ENCODE measurements around the gene ENPP3.
A peak's percentile ranks its signal among the peaks of the same experiment; 100 is the strongest.

Gene ENPP3

DNA sequence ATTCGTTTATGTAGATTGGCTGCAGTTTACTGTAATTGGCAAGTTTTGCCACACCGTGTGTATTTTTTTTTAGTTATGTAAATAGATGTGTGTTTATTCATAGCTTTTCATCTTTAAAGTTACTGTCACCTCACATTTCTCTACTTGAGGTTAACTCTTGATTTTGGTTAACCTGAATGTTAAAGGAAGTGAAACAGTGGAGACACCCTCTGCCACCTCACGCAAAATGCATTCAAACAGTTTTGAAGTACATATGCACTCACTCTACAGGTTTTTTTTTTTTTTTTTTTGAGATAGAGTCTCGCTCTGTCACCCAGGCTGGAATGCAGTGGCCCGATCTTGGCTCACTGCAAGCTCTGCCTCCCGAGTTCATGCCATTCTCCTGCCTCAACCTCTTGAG is 46.4 kb downstream of the ENPP3 start:
- Histone ChIP-seq H3K4me3 (replicated peaks; ENCODE audit: low read depth, low read length) (no peak overlapping the region), H3K36me3 (ENCODE audit: control insufficient read depth, insufficient read depth, low read length) (no peaks in the 10 kb centered on the region), H3K27me3 (replicated peaks; ENCODE audit: control insufficient read depth, insufficient read depth, low read length) (no peaks in the 10 kb centered on the region; the same call in 1 of the 2 replicates)
- TF ChIP-seq, protein P1, sequence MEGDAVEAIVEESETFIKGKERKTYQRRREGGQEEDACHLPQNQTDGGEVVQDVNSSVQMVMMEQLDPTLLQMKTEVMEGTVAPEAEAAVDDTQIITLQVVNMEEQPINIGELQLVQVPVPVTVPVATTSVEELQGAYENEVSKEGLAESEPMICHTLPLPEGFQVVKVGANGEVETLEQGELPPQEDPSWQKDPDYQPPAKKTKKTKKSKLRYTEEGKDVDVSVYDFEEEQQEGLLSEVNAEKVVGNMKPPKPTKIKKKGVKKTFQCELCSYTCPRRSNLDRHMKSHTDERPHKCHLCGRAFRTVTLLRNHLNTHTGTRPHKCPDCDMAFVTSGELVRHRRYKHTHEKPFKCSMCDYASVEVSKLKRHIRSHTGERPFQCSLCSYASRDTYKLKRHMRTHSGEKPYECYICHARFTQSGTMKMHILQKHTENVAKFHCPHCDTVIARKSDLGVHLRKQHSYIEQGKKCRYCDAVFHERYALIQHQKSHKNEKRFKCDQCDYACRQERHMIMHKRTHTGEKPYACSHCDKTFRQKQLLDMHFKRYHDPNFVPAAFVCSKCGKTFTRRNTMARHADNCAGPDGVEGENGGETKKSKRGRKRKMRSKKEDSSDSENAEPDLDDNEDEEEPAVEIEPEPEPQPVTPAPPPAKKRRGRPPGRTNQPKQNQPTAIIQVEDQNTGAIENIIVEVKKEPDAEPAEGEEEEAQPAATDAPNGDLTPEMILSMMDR (IDR thresholded peaks at IDR 0.05; ENCODE audit: insufficient read depth, low read length, poor library complexity, severe bottlenecking) = no peak
- peak; percentile 68 for DNase-seq (ENCODE audit: extremely low read depth, insufficient read length)

DNA sequence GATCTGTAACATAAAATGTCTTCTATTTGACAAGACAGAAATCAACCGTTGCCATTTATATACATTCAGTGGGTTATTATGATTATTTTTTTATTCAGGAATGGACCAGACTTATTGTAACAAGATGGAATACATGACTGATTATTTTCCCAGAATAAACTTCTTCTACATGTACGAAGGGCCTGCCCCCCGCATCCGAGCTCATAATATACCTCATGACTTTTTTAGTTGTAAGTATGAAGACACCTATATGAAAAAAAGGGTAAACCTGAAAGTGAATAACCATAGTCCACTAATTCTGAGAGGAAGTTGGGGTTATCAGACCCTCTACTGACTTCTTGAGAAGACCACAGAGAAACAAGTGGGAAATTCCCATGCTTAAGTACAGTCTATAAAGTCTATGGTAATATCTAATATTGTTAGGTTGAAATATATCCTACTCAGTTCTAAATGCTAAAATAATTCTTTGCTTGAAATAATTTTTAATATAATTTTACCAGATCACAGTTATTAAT is 48.2 kb downstream of the ENPP3 start:
- no peaks in the 10 kb centered on the region for H3K36me3 ChIP-seq (ENCODE audit: control insufficient read depth, insufficient read depth, low read length)
- no peak overlapping the region for H3K4me3 ChIP-seq (replicated peaks; ENCODE audit: low read depth, low read length)
- H3K27me3 ChIP-seq (replicated peaks; ENCODE audit: control insufficient read depth, insufficient read depth, low read length) = no peaks in the 10 kb centered on the region; the same call in 1 of the 2 replicates
- TF ChIP-seq, protein P1 (IDR thresholded peaks at IDR 0.05; ENCODE audit: insufficient read depth, low read length, poor library complexity, severe bottlenecking) = no peak
- peak; percentile 32 for DNase-seq (ENCODE audit: extremely low read depth, insufficient read length)

GRCh38 chr6:131687022-131687421 is 49.9 kb downstream of the ENPP3 start:
- TF ChIP-seq, protein P1 (IDR thresholded peaks at IDR 0.05; ENCODE audit: insufficient read depth, low read length, poor library complexity, severe bottlenecking) = no peak
- Histone ChIP-seq H3K4me3 (replicated peaks; ENCODE audit: low read depth, low read length) (no peak overlapping the region), H3K36me3 (ENCODE audit: control insufficient read depth, insufficient read depth, low read length) (no peaks in the 10 kb centered on the region), H3K27me3 (replicated peaks; ENCODE audit: control insufficient read depth, insufficient read depth, low read length) (no peaks in the 10 kb centered on the region; the same call in 1 of the 2 replicates)
- DNase-seq (ENCODE audit: extremely low read depth, insufficient read length) = no peak

DNA sequence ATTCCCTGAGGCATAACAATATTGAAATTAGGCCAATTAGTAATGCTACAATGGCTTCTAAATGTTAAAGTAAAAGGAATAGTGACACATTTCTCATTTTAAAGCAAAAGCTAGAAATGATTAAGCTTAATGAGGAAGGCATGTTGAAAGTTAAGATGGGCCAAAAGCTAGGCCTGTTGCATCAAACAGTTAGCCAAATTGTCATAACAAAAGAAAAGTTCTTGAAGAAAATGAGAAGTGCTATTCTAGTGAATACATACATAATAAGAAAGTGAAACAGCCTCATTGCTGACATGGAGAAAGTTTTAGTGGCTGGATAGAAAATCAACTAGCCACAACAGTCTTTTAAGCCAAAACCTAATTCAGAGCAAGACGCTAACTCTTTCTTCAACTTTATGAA is 51.2 kb downstream of the ENPP3 start:
- TF ChIP-seq, protein P1 (IDR thresholded peaks at IDR 0.05; ENCODE audit: insufficient read depth, low read length, poor library complexity, severe bottlenecking) = no peak
- peak; percentile 48 for DNase-seq (ENCODE audit: extremely low read depth, insufficient read length)
- Histone ChIP-seq H3K36me3 (ENCODE audit: control insufficient read depth, insufficient read depth, low read length) (no peaks in the 10 kb centered on the region), H3K27me3 (replicated peaks; ENCODE audit: control insufficient read depth, insufficient read depth, low read length) (no peaks in the 10 kb centered on the region), H3K4me3 (replicated peaks; ENCODE audit: low read depth, low read length) (no peak overlapping the region)

- no peak for DNase-seq (ENCODE audit: extremely low read depth, insufficient read length)
- Histone ChIP-seq H3K36me3 (ENCODE audit: control insufficient read depth, insufficient read depth, low read length) (no peaks in the 10 kb centered on the region), H3K4me3 (replicated peaks; ENCODE audit: low read depth, low read length) (no peak overlapping the region), H3K27me3 (replicated peaks; ENCODE audit: control insufficient read depth, insufficient read depth, low read length) (no peaks in the 10 kb centered on the region)
- TF ChIP-seq, protein P1 (IDR thresholded peaks at IDR 0.05; ENCODE audit: insufficient read depth, low read length, poor library complexity, severe bottlenecking) = no peak
These were observed 54.9 kb downstream of the ENPP3 start for GRCh38 chr6:131692031-131692430.

GRCh38 chr6:131692589-131692988 is 55.5 kb downstream of the ENPP3 start:
- TF ChIP-seq, protein P1 (IDR thresholded peaks at IDR 0.05; ENCODE audit: insufficient read depth, low read length, poor library complexity, severe bottlenecking) = no peak
- Histone ChIP-seq H3K4me3 (replicated peaks; ENCODE audit: low read depth, low read length) (no peak overlapping the region), H3K27me3 (replicated peaks; ENCODE audit: control insufficient read depth, insufficient read depth, low read length) (no peaks in the 10 kb centered on the region), H3K36me3 (ENCODE audit: control insufficient read depth, insufficient read depth, low read length) (no peaks in the 10 kb centered on the region)
- DNase-seq (ENCODE audit: extremely low read depth, insufficient read length) = no peak
